ENCODE measurements around the gene SSRP1. TPM values are rescaled to one million over a fixed set of nuclear protein-coding genes. Genes with fewer than 3 reads are reported as not detected.

SSRP1 gene
- total RNA-seq, 1 experiment from 2014 or later = 399 TPM

GRCh38 chr11:57312511-57313021 is 23.1 kb downstream of the SSRP1 start:
- ChIA-PET POLR2A (ENCODE audit: low non-redundant PET) (no interaction called here), CTCF (no interaction called here)
- peaks cover 78% of the 10 kb centered on the region for H3K36me3 ChIP-seq (ENCODE audit: insufficient read depth, low read length, poor library complexity, severe bottlenecking)
- TF ChIP-seq CTCF (conservative IDR thresholded peaks at IDR 0.05; ENCODE audit: low read depth, low read length) (no peak), EZH2 (IDR thresholded peaks at IDR 0.05; ENCODE audit: borderline replicate concordance, low read depth, low read length, poor library complexity, severe bottlenecking) (no peak)
- H3K27ac ChIP-seq (ENCODE audit: low read depth, low read length, poor library complexity, severe bottlenecking) = no peak overlapping the region
- H3K27me3 ChIP-seq (replicated peaks; ENCODE audit: insufficient read depth, low read depth, low read length, poor library complexity) = no peaks in the 10 kb centered on the region
- H3K4me3 ChIP-seq (ENCODE audit: low read depth, low read length, poor library complexity, severe bottlenecking) = no peak overlapping the region
- H3K9me3 ChIP-seq (ENCODE audit: low read depth, low read length, poor library complexity, severe bottlenecking) = no peaks in the 10 kb centered on the region
- peaks cover 24% of the 10 kb centered on the region for H3K4me1 ChIP-seq (ENCODE audit: insufficient read depth, low read length, poor library complexity, severe bottlenecking)
- DNase-seq (ENCODE audit: low spot score) = no peak
- BruUV-seq (replicated peaks) = TSS peak; percentile 19
- intact Hi-C loops (cut with micrococcal nuclease; ENCODE audit: unreplicated experiment) = no loop called here

- peaks cover 65% of the 10 kb centered on the region for H3K36me3 ChIP-seq (ENCODE audit: insufficient read depth, low read length, poor library complexity, severe bottlenecking)
- TF ChIP-seq CTCF (conservative IDR thresholded peaks at IDR 0.05; ENCODE audit: low read depth, low read length) = no peak
- H3K9me3 ChIP-seq (ENCODE audit: low read depth, low read length, poor library complexity, severe bottlenecking) = no peaks in the 10 kb centered on the region
- no TSS peak for BruUV-seq (replicated peaks)
- H3K27ac ChIP-seq (ENCODE audit: low read depth, low read length, poor library complexity, severe bottlenecking) = peak overlapping the region; percentile 48
- H3K4me1 ChIP-seq (ENCODE audit: insufficient read depth, low read length, poor library complexity, severe bottlenecking) = peaks cover 24% of the 10 kb centered on the region
- peak; percentile 92 for DNase-seq (ENCODE audit: low spot score)
- POLR2A ChIA-PET (ENCODE audit: low non-redundant PET) = interaction anchor here (0.7 kb wide), 2 partner anchors 11 to 49 kb away, joined by 3 read pairs; no protein-coding TSS in a partner anchor
- CTCF ChIA-PET = no interaction called here
- intact Hi-C loops (cut with micrococcal nuclease; ENCODE audit: unreplicated experiment) = no loop called here
- H3K27me3 ChIP-seq (replicated peaks; ENCODE audit: insufficient read depth, low read depth, low read length, poor library complexity) = no peaks in the 10 kb centered on the region
- H3K4me3 ChIP-seq (ENCODE audit: low read depth, low read length, poor library complexity, severe bottlenecking) = peak overlapping the region; percentile 37
Measured at GRCh38 chr11:57311109-57311936, 24.4 kb downstream of the SSRP1 start.

- peaks cover 63% of the 10 kb centered on the region for H3K36me3 ChIP-seq (ENCODE audit: insufficient read depth, low read length, poor library complexity, severe bottlenecking)
- no peak for DNase-seq (ENCODE audit: low spot score)
- CTCF ChIA-PET = no interaction called here
- H3K4me3 ChIP-seq (ENCODE audit: low read depth, low read length, poor library complexity, severe bottlenecking) = peak overlapping the region; percentile 37
- POLR2A ChIA-PET (ENCODE audit: low non-redundant PET) = no interaction called here
- intact Hi-C loops (cut with micrococcal nuclease; ENCODE audit: unreplicated experiment) = no loop called here
- TF ChIP-seq EZH2 (IDR thresholded peaks at IDR 0.05; ENCODE audit: borderline replicate concordance, low read depth, low read length, poor library complexity, severe bottlenecking) (no peak), CTCF (conservative IDR thresholded peaks at IDR 0.05; ENCODE audit: low read depth, low read length) (no peak)
- no peaks in the 10 kb centered on the region for H3K27me3 ChIP-seq (replicated peaks; ENCODE audit: insufficient read depth, low read depth, low read length, poor library complexity)
- H3K27ac ChIP-seq (ENCODE audit: low read depth, low read length, poor library complexity, severe bottlenecking) = peak overlapping the region; percentile 19
- H3K4me1 ChIP-seq (ENCODE audit: insufficient read depth, low read length, poor library complexity, severe bottlenecking) = peaks cover 20% of the 10 kb centered on the region
- no TSS peak for BruUV-seq (replicated peaks)
- H3K9me3 ChIP-seq (ENCODE audit: low read depth, low read length, poor library complexity, severe bottlenecking) = no peaks in the 10 kb centered on the region
Measured at GRCh38 chr11:57310630-57311086, 25.0 kb downstream of the SSRP1 start.

Measured in A673 (cell line).